Measurements from ENCODE around the gene PCDH19. TPM values are rescaled to one million over a fixed set of nuclear protein-coding genes. Genes with fewer than 3 reads are reported as not detected.

PCDH19 gene
- total and polyA plus RNA-seq, 2 of the 13 experiments (the other 11 are each of a cell fraction or from before 2014, with no cell fraction given) = 0.02 to 0.09 TPM

- TF ChIP-seq EHMT2 (IDR thresholded peaks at IDR 0.05; ENCODE audit: borderline replicate concordance, low read depth, low read length) (no peak), STAG1 (CRISPR knock-in tag; IDR thresholded peaks at IDR 0.05) (no peak), HBP1 (CRISPR knock-in tag; IDR thresholded peaks at IDR 0.05; ENCODE audit: low read depth) (no peak), ZNF773 (CRISPR knock-in tag; IDR thresholded peaks at IDR 0.05; ENCODE audit: borderline replicate concordance) (no peak)
Measured at GRCh38 chrX:100247826-100248225, 162.2 kb downstream of the PCDH19 start (continued).

GRCh38 chrX:100244681-100245080, 165.4 kb downstream of the PCDH19 start:
- intact Hi-C loops (cut with micrococcal nuclease; ENCODE audit: unreplicated experiment) (no loop called here), in situ Hi-C loops (cut with HindIII; ENCODE audit: extremely low pct_ligation_motif_present, low pct_unique_long_range_greater_than_20kb) (no loop called here)
- ChIA-PET POLR2A (no interaction called here), CTCF (ENCODE audit: low intra/inter-chr PET ratio, low total read pairs) (no interaction called here)
- ATAC-seq = no peak
- H3K4me3 ChIP-seq (replicated peaks in 1 of 3; ENCODE audit: insufficient read depth in 1 of 3, low read depth in 2 of 3, low read length in 3 of 3) = no peak overlapping the region
- no TSS peak for BruUV-seq (replicated peaks)
- H3K79me2 ChIP-seq (ENCODE audit: insufficient read depth, low read length) = no peaks in the 10 kb centered on the region
- DNase-seq (ENCODE audit: low spot score) = no peak
- no peaks in the 10 kb centered on the region for H3K9me3 ChIP-seq (ENCODE audit: low read length)
- H4K20me1 ChIP-seq (ENCODE audit: insufficient read depth, low read length) = no peaks in the 10 kb centered on the region
- H3K4me1 ChIP-seq (ENCODE audit: insufficient read depth, low read length) = no peaks in the 10 kb centered on the region
- H2AFZ ChIP-seq (ENCODE audit: low read length) = no peak overlapping the region
- no peak overlapping the region for H3K9ac ChIP-seq (ENCODE audit: insufficient read depth, low read depth, low read length)
- FAIRE-seq = no peak
- WGBS (ENCODE audit: low lambda C conversion rate) = 0% methylated on average over 1 of the region's 1 CpG
- H3K4me2 ChIP-seq (ENCODE audit: low read depth, low read length) = no peak overlapping the region
- H3K27me3 ChIP-seq (ENCODE audit: control insufficient read depth in 1 of 2, insufficient read depth in 2 of 2, low read length in 2 of 2) = no peaks in the 10 kb centered on the region
- no peak overlapping the region for H3K27ac ChIP-seq (ENCODE audit: extremely low read length, insufficient read depth, low read length)
- TF ChIP-seq ZNF652 (CRISPR knock-in tag; IDR thresholded peaks at IDR 0.05; ENCODE audit: borderline replicate concordance, low read depth) (no peak), HHEX (CRISPR knock-in tag; IDR thresholded peaks at IDR 0.05) (no peak), ATF7 (IDR thresholded peaks at IDR 0.05) (no peak), ATF7 (CRISPR knock-in tag; IDR thresholded peaks at IDR 0.05) (no peak), ZBTB33 (CRISPR knock-in tag; IDR thresholded peaks at IDR 0.05) (no peak), FOXP4 (CRISPR knock-in tag; IDR thresholded peaks at IDR 0.05) (no peak), ZBTB14 (CRISPR knock-in tag; IDR thresholded peaks at IDR 0.05) (no peak), ARID5B (CRISPR knock-in tag; IDR thresholded peaks at IDR 0.05) (no peak), MBNL3 (CRISPR knock-in tag; conservative IDR thresholded peaks at IDR 0.05) (no peak), RARG (CRISPR knock-in tag; IDR thresholded peaks at IDR 0.05; ENCODE audit: low read depth) (no peak)
- H3K36me3 ChIP-seq (replicated peaks in 1 of 2; ENCODE audit: control insufficient read depth in 1 of 2, insufficient read depth in 2 of 2, low read length in 2 of 2) = no peaks in the 10 kb centered on the region
